ENCODE results near the gene MCF2L2.
A peak's percentile ranks its signal among the peaks of the same experiment; 100 is the strongest.

Gene MCF2L2

GRCh38 chr3:183328823-183329222 lies 99.6 kb downstream of the MCF2L2 start:
- no peak for DNase-seq

GRCh38 chr3:183328164-183328563 lies 100.3 kb downstream of the MCF2L2 start:
- no peak for DNase-seq

GRCh38 chr3:183327343-183327742 lies 101.1 kb downstream of the MCF2L2 start:
- DNase-seq = no peak

DNA sequence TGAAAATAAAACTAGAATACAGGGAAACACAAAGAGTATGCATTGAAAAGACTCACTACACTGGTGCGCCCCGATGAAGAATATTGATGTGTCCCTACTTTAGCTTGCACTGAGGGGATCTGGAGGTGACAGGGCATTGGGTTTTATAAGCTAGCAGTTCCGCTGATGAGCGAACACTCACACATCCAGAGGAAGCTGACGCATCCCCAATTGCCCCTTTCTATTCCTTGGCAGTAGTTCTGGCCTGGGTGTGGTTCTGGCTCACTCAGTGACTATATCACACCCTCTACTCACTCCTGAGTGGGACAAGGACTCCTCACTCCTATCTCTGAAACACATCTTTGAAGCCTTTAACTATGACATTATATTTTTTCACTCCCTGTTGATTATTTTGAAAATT lies 104.3 kb downstream of the MCF2L2 start:
- no peak for DNase-seq

DNA sequence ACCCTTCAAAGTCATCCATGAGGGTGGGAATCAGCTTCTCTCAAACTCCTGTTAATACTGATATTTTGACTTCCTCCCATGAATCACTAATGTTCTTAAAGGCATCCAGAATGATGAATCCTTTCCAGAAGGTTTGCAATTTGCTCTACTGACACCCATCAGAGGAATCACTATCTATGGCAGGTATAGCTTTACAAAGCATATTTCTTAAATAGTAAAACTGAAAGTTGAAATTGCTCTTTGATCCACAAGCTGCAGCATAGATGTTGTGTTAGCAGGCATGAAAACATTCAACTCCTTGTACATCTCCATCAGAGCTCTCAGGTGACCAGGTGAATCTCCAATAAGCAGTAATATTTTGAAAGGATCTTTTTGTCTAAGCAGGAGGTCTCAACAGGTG lies 109.0 kb downstream of the MCF2L2 start:
- DNase-seq = no peak

DNA sequence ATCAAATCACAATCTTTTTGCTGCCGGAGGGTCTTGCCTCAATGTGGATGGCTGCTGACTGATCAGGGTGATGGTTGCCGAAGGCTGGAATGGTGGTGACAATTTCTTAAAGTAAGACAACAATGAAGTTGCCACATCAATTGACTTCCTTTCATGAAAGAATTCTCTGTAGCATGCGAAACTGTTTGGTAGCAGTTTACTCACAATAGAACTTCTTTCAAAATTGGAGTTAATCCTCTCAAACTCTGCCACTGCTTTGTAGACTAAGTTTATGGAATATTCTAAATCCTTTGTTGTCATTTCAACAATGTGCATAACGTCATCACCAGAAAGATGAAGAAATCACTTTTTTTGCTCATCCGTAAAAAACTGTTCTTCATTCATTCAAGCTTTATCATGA lies 109.5 kb downstream of the MCF2L2 start:
- DNase-seq = no peak

- DNase-seq = no peak
These were observed 110.2 kb downstream of the MCF2L2 start for GRCh38 chr3:183317886-183318865.

- DNase-seq = no peak
These were observed 111.1 kb downstream of the MCF2L2 start for GRCh38 chr3:183317271-183317670.

GRCh38 chr3:183315739-183316138 lies 112.7 kb downstream of the MCF2L2 start:
- DNase-seq = no peak

GRCh38 chr3:183313764-183314163 lies 114.7 kb downstream of the MCF2L2 start:
- DNase-seq = peak in 1 of 51 donors; percentile 8

DNA sequence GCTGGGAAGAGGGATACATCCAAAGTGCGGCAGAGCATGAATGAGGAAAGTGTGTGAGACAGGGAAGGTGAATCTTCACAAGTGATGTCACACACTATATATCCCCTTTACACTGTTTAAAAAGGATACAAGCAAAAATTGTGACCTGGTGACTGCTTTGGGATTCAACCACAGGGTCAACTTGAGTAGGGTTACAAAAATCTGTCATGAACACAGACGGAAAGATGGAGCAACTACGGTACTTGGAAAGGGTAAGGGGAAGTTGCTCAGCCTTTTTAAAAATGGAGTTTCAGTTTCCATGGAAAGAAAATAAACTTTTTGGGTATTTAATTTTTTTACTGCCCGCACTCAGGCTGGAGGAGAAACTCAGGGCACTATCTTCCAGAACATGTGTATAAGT lies 115.1 kb downstream of the MCF2L2 start:
- no peak for DNase-seq

- no peak for DNase-seq
These were observed 116.0 kb downstream of the MCF2L2 start for GRCh38 chr3:183312433-183312832.

GRCh38 chr3:183310936-183311335 lies 117.5 kb downstream of the MCF2L2 start:
- DNase-seq = no peak

DNA sequence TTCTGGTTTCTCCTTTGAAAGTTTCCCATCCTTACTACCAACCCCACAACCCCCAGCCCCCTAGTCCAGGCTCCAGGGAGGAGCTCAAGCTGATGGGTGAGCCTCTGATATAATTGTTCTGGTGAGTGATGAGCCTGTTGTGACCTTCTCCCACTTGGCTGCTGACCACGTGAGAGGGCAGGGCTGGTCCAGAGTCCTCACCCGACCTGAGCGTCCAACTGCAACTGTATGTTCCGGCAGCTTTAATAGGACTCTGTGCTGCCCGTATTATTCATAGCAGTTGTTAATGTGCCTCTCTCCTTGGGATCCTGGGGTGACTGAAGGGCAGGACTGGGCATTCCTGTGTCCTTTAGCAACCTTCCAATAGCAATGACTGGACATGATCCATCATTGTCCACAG lies 119.1 kb downstream of the MCF2L2 start:
- no peak for DNase-seq

GRCh38 chr3:183308751-183309150 lies 119.7 kb downstream of the MCF2L2 start:
- peak in 2 of 51 donors; percentile 7 to 10 for DNase-seq

DNA sequence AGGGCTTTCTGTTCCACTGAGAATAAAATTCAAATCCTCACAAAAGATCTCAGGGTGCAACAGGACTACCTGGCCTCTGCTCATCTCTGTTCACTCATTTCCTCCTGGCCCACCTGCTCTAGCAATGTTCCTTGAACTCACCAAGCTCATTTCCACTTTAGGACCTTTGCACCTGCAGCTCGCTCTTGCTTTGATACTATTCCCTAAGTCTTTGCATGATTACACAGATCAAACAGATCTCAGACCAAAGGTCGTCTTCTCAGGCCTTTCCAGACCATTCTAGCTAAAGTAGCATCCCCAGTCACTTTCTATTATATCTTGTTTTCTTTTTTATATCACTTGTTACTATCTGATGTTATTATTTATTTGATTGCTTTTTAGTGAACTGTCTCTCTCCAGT lies 120.7 kb downstream of the MCF2L2 start:
- no peak for DNase-seq

- DNase-seq = peak in 39 of 51 donors; percentile 3 to 61 (median 33)
These were observed 121.4 kb downstream of the MCF2L2 start for GRCh38 chr3:183306798-183307671.

GRCh38 chr3:183303690-183304089 lies 124.7 kb downstream of the MCF2L2 start:
- no peak for DNase-seq

GRCh38 chr3:183301937-183302580 lies 126.4 kb downstream of the MCF2L2 start:
- DNase-seq = no peak

DNA sequence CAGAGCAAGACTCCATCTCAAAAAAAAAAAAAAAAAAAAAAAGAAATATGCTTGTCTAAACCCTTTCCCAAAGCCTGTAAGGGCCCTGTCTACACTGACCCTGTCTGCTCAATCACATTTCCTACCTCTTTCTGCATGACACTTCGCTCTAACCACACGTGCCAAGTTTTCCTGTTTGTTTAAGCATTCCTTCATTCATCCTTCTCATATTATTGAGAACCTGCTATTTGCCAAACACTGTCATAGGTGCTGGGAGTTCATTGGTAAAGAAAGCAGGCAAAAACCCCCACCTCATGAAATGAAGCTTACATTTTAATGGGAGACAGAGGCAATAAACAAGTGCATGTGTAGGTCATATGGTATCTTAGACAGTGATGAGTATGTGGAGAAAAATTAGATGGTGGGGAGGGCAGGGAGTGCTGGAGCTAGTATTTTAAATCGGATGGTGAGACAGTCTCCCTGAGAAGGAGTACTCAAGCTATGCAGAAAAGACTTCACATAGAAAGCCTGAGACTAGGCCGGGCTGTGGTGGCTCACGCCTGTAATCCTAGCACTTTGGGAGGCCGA lies 127.3 kb downstream of the MCF2L2 start:
- DNase-seq = no peak

- peak in 2 of 51 donors; percentile 11 to 14 for DNase-seq
These were observed 128.4 kb downstream of the MCF2L2 start for GRCh38 chr3:183299976-183300375.
